Central memory CD8-positive, alpha-beta T cell (primary cell): ENCODE measurements around the gene CEP44.

Source experiments
- ATAC-seq: fragments of 150-1000 bp; cut with Tn5 transposase; replicated peaks from 2 replicates; pipeline ENCODE4 v1.10.0; 2022; ENCODE audit warnings: mild to moderate bottlenecking, moderate FRiP score, moderate number of reproducible peaks; ENCODE audit not compliant: poor library complexity, severe bottlenecking; ENCODE audit errors: extremely low read depth
- DNase-seq, 2 donors: peaks; one replicate each; pipeline ENCODE4 v3.0.0; 2021; ENCODE audit warnings: low spot score in 2 of 2
- H3K27ac Mint-ChIP-seq: one replicate; pipeline ENCODE4 v1.8.0; 2022; ENCODE audit warnings: low read depth, mild to moderate bottlenecking, moderate library complexity, mixed read lengths
- H3K27me3 Mint-ChIP-seq: one replicate; pipeline ENCODE4 v1.8.0; 2022; ENCODE audit warnings: mixed read lengths
- H3K36me3 Mint-ChIP-seq: one replicate; pipeline ENCODE4 v1.8.0; 2022; ENCODE audit warnings: mild to moderate bottlenecking, moderate library complexity, mixed read lengths; ENCODE audit not compliant: insufficient read depth
- H3K4me1 Mint-ChIP-seq: one replicate; pipeline ENCODE4 v1.8.0; 2022; ENCODE audit warnings: mixed read lengths
- H3K4me3 Mint-ChIP-seq: one replicate; pipeline ENCODE4 v1.8.0; 2022; ENCODE audit warnings: mild to moderate bottlenecking, moderate library complexity, mixed read lengths
- H3K9me3 Mint-ChIP-seq: one replicate; pipeline ENCODE4 v1.8.0; 2022; ENCODE audit warnings: mixed read lengths

The CEP44 gene

DNA sequence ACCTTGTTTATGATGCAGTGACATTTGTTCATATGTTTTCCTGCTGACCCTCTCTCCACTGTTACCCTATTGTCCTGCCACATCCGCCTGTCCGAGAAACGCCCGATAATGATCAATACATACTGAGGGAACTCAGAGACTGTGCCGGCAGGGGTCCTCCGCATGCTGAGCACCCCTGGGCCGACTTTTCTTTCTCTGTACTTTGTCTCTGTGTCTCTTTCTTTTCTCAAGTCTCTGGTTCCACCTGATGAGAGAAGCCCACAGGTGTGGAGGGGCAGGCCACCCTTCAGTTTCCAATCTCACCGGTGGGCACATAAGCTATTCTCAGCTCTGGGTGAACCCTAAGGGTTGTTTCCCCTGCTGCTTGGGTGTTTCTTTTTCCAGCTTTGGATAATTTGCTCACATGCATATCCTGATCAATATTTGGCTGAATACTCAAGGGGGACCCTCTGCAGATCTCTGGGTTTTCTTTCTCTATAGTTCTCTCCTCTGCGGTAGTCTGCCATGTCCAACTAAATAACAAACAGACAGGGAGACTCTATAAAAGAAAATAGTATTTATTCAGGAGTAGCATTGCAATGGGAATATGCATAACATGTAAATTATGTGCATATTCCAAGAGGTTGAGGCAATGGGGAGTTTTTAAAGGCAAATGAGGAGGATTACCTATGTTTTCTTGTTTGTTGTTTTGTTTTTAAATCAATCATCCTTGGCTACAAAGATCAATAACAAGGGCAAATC is 97.2 kb downstream of the CEP44 start:
- Mint-ChIP-seq H3K9me3 (no peaks in the 10 kb centered on the region), H3K4me1 (no peaks in the 10 kb centered on the region), H3K27ac (no peak overlapping the region), H3K36me3 (no peaks in the 10 kb centered on the region), H3K27me3 (peaks cover 8% of the 10 kb centered on the region), H3K4me3 (no peak overlapping the region)
- DNase-seq (no peak), ATAC-seq (no peak)

DNA sequence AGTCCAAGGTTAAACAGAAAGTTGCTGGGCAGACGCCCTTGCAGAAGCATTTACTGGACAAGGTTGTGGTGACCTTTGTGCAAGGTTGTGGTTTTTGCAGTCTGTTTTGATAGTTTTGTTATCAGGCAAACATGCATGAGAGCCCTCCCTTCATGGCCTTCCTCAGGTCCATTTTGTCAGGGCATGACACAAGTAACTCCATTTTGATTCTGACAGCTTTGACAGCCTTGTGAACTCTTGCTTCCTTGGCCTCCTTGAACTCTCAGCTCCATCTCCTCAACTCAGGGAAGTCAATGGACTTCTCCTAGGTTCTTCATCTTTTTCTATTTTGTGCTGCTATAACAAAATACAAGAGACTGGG is 97.7 kb downstream of the CEP44 start:
- no peak for DNase-seq
- H3K36me3 Mint-ChIP-seq, result no peaks in the 10 kb centered on the region

More for the DNA sequence above, 97.7 kb downstream of the CEP44 start:
- no peaks in the 10 kb centered on the region for H3K4me1 Mint-ChIP-seq
- no peak for ATAC-seq
- H3K4me3 Mint-ChIP-seq, result no peak overlapping the region
- peaks cover 3% of the 10 kb centered on the region for H3K27me3 Mint-ChIP-seq
- H3K27ac Mint-ChIP-seq, result no peak overlapping the region
- no peaks in the 10 kb centered on the region for H3K9me3 Mint-ChIP-seq
